Ascending aorta (tissue), 2 donors: ENCODE measurements around the gene TMEM63B. TPM values are rescaled to one million over a fixed set of nuclear protein-coding genes. Genes with fewer than 3 reads are reported as not detected.

Experiments
- DNase-seq, 2 donors: peaks; one replicate each; pipeline ENCODE4 v3.0.0-alpha.2; 2019; ENCODE audit warnings: low spot score in 2 of 2
- H3K27ac ChIP-seq, 2 donors: fragments of 200-600 bp; sonication (generic); one replicate each; pipeline ENCODE4 v1.5.1; 2016 to 2017; ENCODE audit warnings: mild to moderate bottlenecking in 1 of 2
- H3K27me3 ChIP-seq: fragments of 200-600 bp; sonication (generic); one replicate; pipeline ENCODE4 v1.5.1; 2017
- H3K36me3 ChIP-seq, 2 donors: fragments of 200-600 bp; sonication (generic); one replicate each; pipeline ENCODE4 v1.5.1; 2016
- H3K4me1 ChIP-seq, 2 donors: fragments of 200-600 bp; sonication (generic); one replicate each; pipeline ENCODE4 v1.5.1; 2016 to 2017; ENCODE audit warnings: mild to moderate bottlenecking in 1 of 2
- H3K4me3 ChIP-seq, 2 donors: fragments of 200-600 bp; sonication (generic); one replicate each; pipeline ENCODE4 v1.5.1; 2016 to 2017; ENCODE audit warnings: mild to moderate bottlenecking in 1 of 2
- H3K9me3 ChIP-seq, 2 donors: fragments of 200-600 bp; sonication (generic); one replicate each; pipeline ENCODE4 v1.5.1; 2016
- CTCF ChIP-seq, 3 experiments: fragments of 200-600 bp in 2 of 3; fragments of 450-650 bp in 1 of 3; sonication (generic) in 2 of 3; IDR thresholded peaks; one replicate each; pipeline ENCODE4 v1.5.1; 2016 to 2019; ENCODE audit warnings: antibody characterized with exemption in 3 of 3, mild to moderate bottlenecking in 1 of 3, moderate library complexity in 1 of 3
- intact Hi-C: fragments of 100-400 bp; cut with DNase I; formaldehyde crosslinking; loops from one replicate; pipeline ENCODE4 v1.15.1; 2023
- total RNA-seq: library from RNA; depleted of rRNA; stranded (reverse); fragments of >200 nt; gene quantifications from one replicate; pipeline ENCODE4 v1.1.0, GENCODE V29; 2016

TMEM63B gene
- total RNA-seq, 1 donor from 2014 or later = 9.6 TPM

DNA sequence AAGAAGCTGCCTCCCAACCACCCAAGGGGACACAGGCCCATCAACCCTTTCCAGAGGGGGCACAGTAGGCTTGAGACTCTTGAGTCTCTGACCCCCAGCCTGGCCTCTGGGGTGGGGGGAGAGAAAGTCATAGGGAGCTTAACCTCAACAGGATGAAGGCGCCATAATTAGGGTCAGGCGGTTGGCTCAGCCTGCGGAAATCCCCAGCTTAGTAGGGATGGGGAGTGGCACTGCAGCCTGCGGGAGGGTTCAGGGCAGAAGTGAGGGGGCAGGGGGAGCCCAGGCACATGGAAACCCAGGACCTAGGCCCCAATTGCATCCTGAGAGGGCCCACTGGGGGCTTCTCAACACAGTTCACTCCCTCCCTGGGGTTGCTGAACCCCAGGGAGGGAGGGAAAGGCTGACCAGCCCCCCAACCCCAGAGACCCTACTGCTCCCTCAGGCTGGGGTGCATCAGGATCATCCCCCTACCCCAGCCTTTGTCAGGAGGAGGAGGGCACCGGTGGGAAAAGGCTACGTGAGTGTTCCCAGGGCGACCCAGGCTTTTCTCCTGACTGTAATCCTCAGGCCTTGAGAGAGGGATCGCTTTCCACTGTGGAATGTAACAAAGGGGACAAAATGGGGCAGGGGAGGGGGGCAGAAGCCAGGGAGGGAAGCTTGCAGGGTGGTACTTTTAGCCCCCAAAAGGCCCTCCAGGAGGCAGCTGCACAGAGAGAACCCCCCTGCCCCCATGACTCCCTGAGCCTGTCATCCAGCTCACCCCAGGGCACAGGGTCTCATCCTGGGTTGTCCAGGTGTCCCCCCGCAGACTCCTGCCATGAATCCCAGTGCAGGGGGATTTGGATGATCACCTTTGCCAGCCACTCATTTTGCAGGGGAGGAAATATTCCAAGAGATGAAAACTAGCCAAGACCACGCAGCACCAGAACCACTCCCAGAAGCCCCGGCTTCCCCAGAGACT, 46.5 kb upstream of the TMEM63B start:
- Histone ChIP-seq H3K27me3 (no peaks in the 10 kb centered on the region), H3K4me3 (no peak overlapping the region), H3K36me3 (no peaks in the 10 kb centered on the region), H3K27ac (no peak overlapping the region), H3K4me1 (peaks cover 0 to 7% of the 10 kb centered on the region in 2 donors), H3K9me3 (no peaks in the 10 kb centered on the region)
- DNase-seq = no peak
- intact Hi-C loops = no loop called here
- TF ChIP-seq CTCF (IDR thresholded peaks at IDR 0.05) = no peak

DNA sequence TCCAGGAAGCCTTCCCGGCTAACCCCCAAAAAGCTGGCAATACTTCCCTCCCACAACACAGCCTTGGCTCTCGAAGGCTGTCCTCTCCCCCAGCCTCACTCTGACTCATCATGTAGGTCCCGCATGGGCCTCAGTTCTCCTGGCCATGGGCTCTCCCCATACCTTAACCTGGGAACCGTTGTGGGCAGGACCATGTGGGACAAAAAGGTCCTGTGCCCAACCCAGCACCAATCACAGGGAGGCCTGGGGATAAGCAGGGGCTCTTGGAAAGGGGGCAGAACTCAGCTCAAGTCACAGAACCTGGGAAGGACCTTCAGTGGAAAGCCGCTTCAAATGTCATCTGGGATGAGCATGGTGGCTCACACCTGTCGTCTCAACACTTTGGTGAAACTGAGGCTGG, 45.6 kb upstream of the TMEM63B start:
- Histone ChIP-seq H3K4me3 (no peak overlapping the region), H3K9me3 (no peaks in the 10 kb centered on the region), H3K27ac (no peak overlapping the region), H3K4me1 (peaks cover 0 to 2% of the 10 kb centered on the region in 2 donors), H3K27me3 (no peaks in the 10 kb centered on the region), H3K36me3 (no peaks in the 10 kb centered on the region)
- no peak for TF ChIP-seq CTCF (IDR thresholded peaks at IDR 0.05)
- DNase-seq = no peak
- intact Hi-C loops = no loop called here

DNA sequence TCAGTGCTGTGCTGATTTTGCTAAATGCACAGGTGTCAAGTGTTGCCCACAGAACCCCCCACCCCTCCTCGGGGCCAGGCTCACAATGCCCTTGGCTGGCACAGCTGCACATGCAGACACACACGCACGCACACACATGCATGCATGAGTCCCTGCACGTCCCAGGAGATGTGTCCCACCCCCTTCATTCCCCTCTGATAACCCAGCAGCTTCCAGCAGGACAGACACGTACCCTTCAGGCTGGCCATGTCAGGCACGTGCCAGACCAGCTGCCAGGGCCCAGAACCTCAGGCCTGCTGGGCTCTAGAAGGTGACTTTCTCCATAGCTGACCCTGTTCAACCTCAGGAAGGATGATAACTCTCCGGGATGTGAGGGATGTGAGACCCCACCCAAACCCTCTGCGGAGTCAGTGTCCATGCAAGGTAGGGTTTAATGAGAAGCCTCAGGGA, 44.5 kb upstream of the TMEM63B start:
- TF ChIP-seq CTCF (IDR thresholded peaks at IDR 0.05) = no peak
- H3K27me3 ChIP-seq = no peaks in the 10 kb centered on the region
- H3K4me3 ChIP-seq = no peak overlapping the region
- no peaks in the 10 kb centered on the region for H3K36me3 ChIP-seq
- no peak overlapping the region for H3K27ac ChIP-seq
- intact Hi-C loops = no loop called here
- no peaks in the 10 kb centered on the region for H3K4me1 ChIP-seq
- no peaks in the 10 kb centered on the region for H3K9me3 ChIP-seq
- DNase-seq = no peak

DNA sequence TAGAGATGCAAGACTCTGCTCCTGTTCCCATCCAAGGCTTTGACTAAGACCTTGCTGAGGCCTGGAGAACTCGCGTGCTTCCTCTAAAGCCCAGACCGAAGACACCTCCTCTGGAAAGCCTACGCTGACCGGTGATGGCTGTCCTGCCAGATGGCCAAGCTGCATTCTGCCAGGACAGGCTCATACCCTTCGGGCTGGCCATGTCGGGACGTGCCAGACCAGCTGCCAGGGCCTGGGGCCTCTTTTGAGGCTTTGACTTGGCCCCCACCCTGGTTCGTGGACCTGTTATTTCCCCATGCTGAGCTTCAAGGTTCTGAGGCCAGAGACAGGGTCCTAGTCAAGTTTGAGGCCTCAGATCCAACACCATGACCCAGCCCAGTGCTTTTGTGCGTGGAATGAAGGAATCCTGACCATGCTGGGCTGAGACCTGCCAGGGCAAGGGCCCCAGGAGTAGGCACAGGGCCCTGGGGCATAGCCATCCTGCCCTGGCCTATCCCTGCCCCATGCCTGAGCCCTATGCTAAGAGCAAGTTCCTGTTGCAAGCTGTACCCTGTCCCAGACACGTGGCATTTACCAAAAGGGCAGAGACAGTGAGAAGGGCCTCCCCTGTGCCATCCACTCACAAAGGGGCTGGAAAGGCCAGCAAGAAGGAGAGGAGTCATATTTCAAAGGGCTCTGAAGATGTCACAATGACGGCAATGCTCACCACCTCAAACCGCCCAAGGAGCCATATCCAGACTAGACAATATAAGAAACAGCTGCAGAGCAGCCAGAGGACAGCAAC, 42.9 kb upstream of the TMEM63B start:
- no peaks in the 10 kb centered on the region for H3K36me3 ChIP-seq
- DNase-seq = no peak
- no peaks in the 10 kb centered on the region for H3K9me3 ChIP-seq
- TF ChIP-seq CTCF (IDR thresholded peaks at IDR 0.05) = no peak
- H3K4me3 ChIP-seq = no peak overlapping the region
- no peaks in the 10 kb centered on the region for H3K27me3 ChIP-seq
- intact Hi-C loops = no loop called here
- no peaks in the 10 kb centered on the region for H3K4me1 ChIP-seq
- H3K27ac ChIP-seq = no peak overlapping the region

DNA sequence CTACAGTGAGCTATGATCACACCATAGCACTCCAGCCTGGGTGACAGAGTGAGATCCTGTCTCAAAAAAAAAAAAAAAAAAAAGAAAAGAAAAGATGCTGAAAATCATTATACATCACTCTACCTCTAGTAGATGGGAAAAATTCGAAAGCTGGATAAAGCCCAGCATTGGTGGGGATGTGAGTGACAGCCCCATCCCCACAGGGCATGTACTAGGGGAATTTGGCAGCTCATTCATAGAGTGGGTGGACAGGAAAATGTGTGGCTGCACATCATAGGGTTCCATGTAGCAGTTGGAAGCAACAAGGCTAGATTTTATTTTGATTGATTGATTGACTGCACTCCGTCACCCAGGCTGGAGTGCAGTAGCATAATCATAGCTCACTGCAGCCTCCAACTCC, 42.1 kb upstream of the TMEM63B start:
- H3K36me3 ChIP-seq = no peaks in the 10 kb centered on the region
- H3K4me1 ChIP-seq = no peaks in the 10 kb centered on the region
- intact Hi-C loops = no loop called here
- H3K4me3 ChIP-seq = no peak overlapping the region
- H3K27me3 ChIP-seq = no peaks in the 10 kb centered on the region
- DNase-seq = no peak
- TF ChIP-seq CTCF (IDR thresholded peaks at IDR 0.05) = no peak
- H3K27ac ChIP-seq = no peak overlapping the region
- H3K9me3 ChIP-seq = no peaks in the 10 kb centered on the region
